IMR-90 (cell line): Measurements from ENCODE around the gene TSPEAR. TPM values are rescaled to one million over a fixed set of nuclear protein-coding genes. Genes with fewer than 3 reads are reported as not detected.

Experiments
- ATAC-seq: fragments of 200-7000 bp; cut with Tn5 transposase; 2 replicates; pipeline ENCODE4 v1.9.1; 2020; ENCODE audit warnings: low read depth, mild to moderate bottlenecking, moderate library complexity
- BruUV-seq: library from RNA; stranded (reverse); fragments of 400-500 nt; replicated peaks from 2 replicates; lab custom pipeline; 2021; lab: Mats Ljungman, UMichigan
- CTCF ChIA-PET: fragments of 300-600 bp; formaldehyde crosslinking; extraction: SDS; loops from one replicate; lab custom pipeline; 2021; ENCODE audit warnings: antibody characterized with exemption; lab: Yijun Ruan, JAX
- POLR2A ChIA-PET: fragments of 300-600 bp; sonication (Branson Sonifier 250); formaldehyde crosslinking; loops from one replicate; lab custom pipeline; 2022; ENCODE audit warnings: antibody characterized with exemption; ENCODE audit not compliant: unreplicated experiment; lab: Charles Lee
- DNase-seq: peaks from one replicate; pipeline ENCODE4 v3.0.0; 2013
- H2AFZ ChIP-seq: replicated peaks from 2 replicates; pipeline ENCODE3; 2013; ENCODE audit warnings: low read length, mild to moderate bottlenecking; ENCODE audit not compliant: poor library complexity
- H2AK5ac ChIP-seq: 2 replicates; pipeline ENCODE4 v1.6.1; 2013; ENCODE audit warnings: low read depth, low read length, inconsistent platforms
- H2AK9ac ChIP-seq: replicated peaks from 2 replicates; pipeline ENCODE3; 2013; ENCODE audit warnings: mild to moderate bottlenecking, low read depth, low read length, moderate library complexity; ENCODE audit not compliant: poor library complexity
- H2BK120ac ChIP-seq: 2 replicates; pipeline ENCODE4 v1.6.1; 2013; ENCODE audit warnings: low read depth, low read length, inconsistent platforms
- H2BK15ac ChIP-seq: 3 replicates; pipeline ENCODE4 v1.6.1; 2013; ENCODE audit warnings: low read depth, low read length, inconsistent platforms
- H2BK20ac ChIP-seq: 2 replicates; pipeline ENCODE4 v1.6.1; 2013; ENCODE audit warnings: low read depth, mild to moderate bottlenecking, inconsistent platforms, low read length, moderate library complexity
- H2BK5ac ChIP-seq: 2 replicates; pipeline ENCODE4 v1.6.1; 2013; ENCODE audit warnings: mild to moderate bottlenecking, low read depth, low read length, inconsistent platforms; ENCODE audit not compliant: poor library complexity, severe bottlenecking
- H3K14ac ChIP-seq: replicated peaks from 2 replicates; pipeline ENCODE4 v1.6.1; 2013; ENCODE audit warnings: low read depth, low read length, inconsistent platforms
- H3K18ac ChIP-seq: 2 replicates; pipeline ENCODE4 v1.6.1; 2013; ENCODE audit warnings: low read depth, low read length, control low read depth
- H3K23ac ChIP-seq: 2 replicates; pipeline ENCODE4 v1.6.1; 2013; ENCODE audit warnings: low read depth, low read length, inconsistent platforms
- H3K27ac ChIP-seq: 2 replicates; pipeline ENCODE4 v1.5.1; 2013; ENCODE audit warnings: mild to moderate bottlenecking, control low read depth, low read length; ENCODE audit not compliant: insufficient read depth
- H3K27me3 ChIP-seq: 2 replicates; pipeline ENCODE4 v1.6.1; 2013; ENCODE audit warnings: low read length; ENCODE audit not compliant: control insufficient read depth, insufficient read depth
- H3K36me3 ChIP-seq: 2 replicates; pipeline ENCODE4 v1.6.1; 2013; ENCODE audit warnings: low read length, mixed read lengths; ENCODE audit not compliant: control insufficient read depth, insufficient read depth
- H3K4ac ChIP-seq: 2 replicates; pipeline ENCODE4 v1.6.1; 2013; ENCODE audit warnings: low read depth, low read length, inconsistent platforms
- H3K4me1 ChIP-seq: 2 replicates; pipeline ENCODE4 v1.6.1; 2013; ENCODE audit warnings: low read length, mixed read lengths; ENCODE audit not compliant: control insufficient read depth, insufficient read depth
- H3K4me2 ChIP-seq: 2 replicates; pipeline ENCODE4 v1.6.1; 2013; ENCODE audit warnings: low read depth, mild to moderate bottlenecking, control low read depth, low read length, moderate library complexity
- H3K4me3 ChIP-seq: 2 replicates; pipeline ENCODE4 v1.5.1; 2013; ENCODE audit warnings: low read depth, mild to moderate bottlenecking, control low read depth, low read length, moderate library complexity; ENCODE audit not compliant: insufficient read depth
- H3K56ac ChIP-seq: 2 replicates; pipeline ENCODE4 v1.6.1; 2013; ENCODE audit warnings: low read length, inconsistent platforms; ENCODE audit not compliant: insufficient read depth; ENCODE audit errors: extremely low read depth
- H3K79me1 ChIP-seq, 2 experiments: 2 replicates each; pipeline ENCODE4 v1.6.1; 2013; ENCODE audit warnings: low read length in 2 of 2, inconsistent platforms in 1 of 2, low read depth in 1 of 2
- H3K9ac ChIP-seq: 2 replicates; pipeline ENCODE4 v1.6.1; 2013; ENCODE audit warnings: low read depth, low read length, control low read depth
- H3K9me1 ChIP-seq: 2 replicates; pipeline ENCODE4 v1.6.1; 2013; ENCODE audit warnings: low read length, inconsistent platforms; ENCODE audit not compliant: insufficient read depth
- H3K9me3 ChIP-seq: 2 replicates; pipeline ENCODE4 v1.6.1; 2013; ENCODE audit warnings: low read length; ENCODE audit not compliant: control insufficient read depth, insufficient read depth
- H4K20me1 ChIP-seq: 2 replicates; pipeline ENCODE4 v1.6.1; 2013; ENCODE audit warnings: low read length, inconsistent platforms; ENCODE audit not compliant: insufficient read depth
- H4K5ac ChIP-seq: 2 replicates; pipeline ENCODE4 v1.6.1; 2013; ENCODE audit warnings: mild to moderate bottlenecking, low read depth, low read length, control low read depth
- H4K8ac ChIP-seq, 2 experiments: 2 replicates each; pipeline ENCODE4 v1.6.1; 2013; ENCODE audit warnings: low read depth in 2 of 2, low read length in 2 of 2, control low read depth in 1 of 2, inconsistent platforms in 1 of 2
- H4K91ac ChIP-seq: 2 replicates; pipeline ENCODE4 v1.6.1; 2013; ENCODE audit warnings: low read depth, low read length, inconsistent platforms; ENCODE audit not compliant: insufficient read depth
- CEBPB ChIP-seq: IDR thresholded peaks from 2 replicates; pipeline ENCODE4 v1.6.1; 2012; ENCODE audit warnings: low read depth, low read length, improper control_type of control experiment
- MAFK ChIP-seq: IDR thresholded peaks from 2 replicates; pipeline ENCODE4 v1.6.1; 2012; ENCODE audit warnings: low read depth, low read length, improper control_type of control experiment
- RAD21 ChIP-seq: IDR thresholded peaks from 2 replicates; pipeline ENCODE4 v1.6.1; 2012; ENCODE audit warnings: low read length, improper control_type of control experiment
- RFX5 ChIP-seq: IDR thresholded peaks from 2 replicates; pipeline ENCODE4 v1.8.0; 2012; ENCODE audit warnings: low read depth, mild to moderate bottlenecking, low read length, moderate library complexity
- WGBS, 2 experiments: methylation state at CpG; one replicate each; pipeline versions ENCODE4 v1.1.5 to v1.1.7; 2013; ENCODE audit warnings: missing lambda C conversion rate in 2 of 2; ENCODE audit not compliant: insufficient read length in 1 of 2; ENCODE audit errors: extremely low coverage in 2 of 2; 5-methylcytosine and 5-hydroxymethylcytosine counted together
- dilution Hi-C: fragments of 300-500 bp; cut with HindIII; formaldehyde crosslinking; loops from one replicate; pipeline ENCODE4 v1.14.3; 2018; ENCODE audit warnings: low sequenced_read_pairs; ENCODE audit not compliant: unreplicated experiment
- in situ Hi-C: fragments of 300-500 bp; cut with MboI; formaldehyde crosslinking; loops from 3 replicates; pipeline ENCODE4 v1.14.3; 2019; ENCODE audit warnings: low sequenced_read_pairs, inconsistent platforms, mixed read lengths
- intact Hi-C: fragments of 100-400 bp; cut with micrococcal nuclease; formaldehyde crosslinking; loops from 2 replicates; pipeline ENCODE4 v1.10.0; 2022
- polyA plus RNA-seq, 3 experiments: library from polyadenylated mRNA; depleted of rRNA; stranded (reverse); fragments of >200 nt; gene quantifications; 2 replicates each; pipeline ENCODE4 v1.2.3, GENCODE V29; 2012; ENCODE audit warnings: low replicate concordance in 1 of 3
- total RNA-seq: library from RNA; depleted of rRNA; stranded (reverse); fragments of >200 nt; gene quantifications from 2 replicates; pipeline ENCODE4 v1.2.3, GENCODE V29; 2012
- TF ChIP-seq, protein P1 (sequence below): conservative IDR thresholded peaks from 2 replicates; pipeline ENCODE4 v1.5.1; 2012; ENCODE audit warnings: mild to moderate bottlenecking, low read depth, low read length, improper control_type of control experiment

TSPEAR gene
- total and polyA plus RNA-seq, 2 of the 4 experiments (the other 2 are of a cell fraction): not detected

- no peak for ATAC-seq
- CTCF ChIA-PET: no interaction called here
Measured at GRCh38 chr21:44748621-44749020, 37.2 kb upstream of the TSPEAR start.

More at GRCh38 chr21:44748621-44749020, 37.2 kb upstream of the TSPEAR start:
- TF ChIP-seq RFX5 (no peak), RAD21 (no peak), CEBPB (no peak), MAFK (no peak)
- TF ChIP-seq, protein P1, sequence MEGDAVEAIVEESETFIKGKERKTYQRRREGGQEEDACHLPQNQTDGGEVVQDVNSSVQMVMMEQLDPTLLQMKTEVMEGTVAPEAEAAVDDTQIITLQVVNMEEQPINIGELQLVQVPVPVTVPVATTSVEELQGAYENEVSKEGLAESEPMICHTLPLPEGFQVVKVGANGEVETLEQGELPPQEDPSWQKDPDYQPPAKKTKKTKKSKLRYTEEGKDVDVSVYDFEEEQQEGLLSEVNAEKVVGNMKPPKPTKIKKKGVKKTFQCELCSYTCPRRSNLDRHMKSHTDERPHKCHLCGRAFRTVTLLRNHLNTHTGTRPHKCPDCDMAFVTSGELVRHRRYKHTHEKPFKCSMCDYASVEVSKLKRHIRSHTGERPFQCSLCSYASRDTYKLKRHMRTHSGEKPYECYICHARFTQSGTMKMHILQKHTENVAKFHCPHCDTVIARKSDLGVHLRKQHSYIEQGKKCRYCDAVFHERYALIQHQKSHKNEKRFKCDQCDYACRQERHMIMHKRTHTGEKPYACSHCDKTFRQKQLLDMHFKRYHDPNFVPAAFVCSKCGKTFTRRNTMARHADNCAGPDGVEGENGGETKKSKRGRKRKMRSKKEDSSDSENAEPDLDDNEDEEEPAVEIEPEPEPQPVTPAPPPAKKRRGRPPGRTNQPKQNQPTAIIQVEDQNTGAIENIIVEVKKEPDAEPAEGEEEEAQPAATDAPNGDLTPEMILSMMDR: no peak
- peaks cover 42% of the 10 kb centered on the region for H3K27me3 ChIP-seq
- H3K4me3 ChIP-seq: no peak overlapping the region
- H3K27ac ChIP-seq: no peak overlapping the region
- H3K14ac ChIP-seq: no peak overlapping the region
- no peak overlapping the region for H3K4ac ChIP-seq
- 31% methylated on average over 10 of the region's 16 CpGs; no CpG with 5 or more reads in 1 of the 2 experiments for WGBS, 2 experiments
- no peak overlapping the region for H3K9ac ChIP-seq
- no peaks in the 10 kb centered on the region for H4K20me1 ChIP-seq
- H3K9me3 ChIP-seq: peaks cover 1% of the 10 kb centered on the region; the same call in 1 of the 2 replicates
- DNase-seq: no peak
- H3K36me3 ChIP-seq: no peaks in the 10 kb centered on the region
- dilution Hi-C loops (no loop called here), intact Hi-C loops (no loop called here), in situ Hi-C loops (no loop called here)
- no peak overlapping the region for H3K56ac ChIP-seq
- POLR2A ChIA-PET: no interaction called here
- no peaks in the 10 kb centered on the region for H3K79me1 ChIP-seq
- peaks cover 2% of the 10 kb centered on the region; the same call in 1 of the 2 replicates for H3K9me1 ChIP-seq
- no peak overlapping the region for H2BK20ac ChIP-seq
- BruUV-seq: no TSS peak
- no peak overlapping the region for H4K91ac ChIP-seq
- no peak overlapping the region for H2AFZ ChIP-seq
- H4K8ac ChIP-seq: no peak overlapping the region
- no peak overlapping the region for H2AK5ac ChIP-seq
- no peak overlapping the region for H2BK120ac ChIP-seq
- no peak overlapping the region for H2AK9ac ChIP-seq
- no peak overlapping the region for H3K18ac ChIP-seq
- H4K5ac ChIP-seq: no peak overlapping the region
- H2BK15ac ChIP-seq: no peak overlapping the region
- H3K4me2 ChIP-seq: no peak overlapping the region
- H3K23ac ChIP-seq: no peak overlapping the region
- no peak overlapping the region for H2BK5ac ChIP-seq
- H3K4me1 ChIP-seq: no peaks in the 10 kb centered on the region
